ENCODE results near the gene NDUFB8. TPM values are rescaled to one million over a fixed set of nuclear protein-coding genes. Genes with fewer than 3 reads are reported as not detected.

The NDUFB8 gene
- total and polyA plus RNA-seq, 2 donors (not counting 3 experiments of a cell fraction or from before 2014, with no cell fraction given) = 193 to 526 TPM

DNA sequence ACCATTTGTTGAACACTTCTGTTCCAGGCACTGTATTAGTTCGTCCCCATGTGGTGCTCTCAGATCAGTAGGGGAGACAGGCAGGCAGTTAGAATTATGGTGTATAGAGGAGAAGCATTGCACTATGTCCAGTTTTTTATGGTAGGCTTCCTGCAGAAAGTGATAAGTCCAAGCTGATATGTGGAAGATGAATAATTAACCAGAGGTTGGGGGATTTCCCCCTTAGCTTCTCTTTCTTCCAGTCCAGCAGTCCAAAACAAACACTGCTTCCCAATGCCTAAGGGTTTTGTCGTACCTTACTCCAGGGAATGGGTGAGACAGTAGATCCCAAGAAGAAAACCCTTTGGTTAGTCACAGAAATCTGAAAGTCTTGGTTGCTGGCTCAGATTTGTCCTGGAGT, 25.2 kb upstream of the NDUFB8 start:
- Histone ChIP-seq H3K36me3 (ENCODE audit: control insufficient read depth in 2 of 2, extremely low read depth in 1 of 2, insufficient read depth in 2 of 2, low read length in 2 of 2) (peaks cover 0 to 5% of the 10 kb centered on the region in 2 experiments), H4K20me1 (replicated peaks; ENCODE audit: control insufficient read depth, extremely low read depth, insufficient read depth, low read length) (no peaks in the 10 kb centered on the region), H3K79me2 (ENCODE audit: control insufficient read depth, insufficient read depth, low read length) (no peaks in the 10 kb centered on the region), H3K9me1 (replicated peaks; ENCODE audit: control insufficient read depth, extremely low read depth, insufficient read depth, low read length) (no peaks in the 10 kb centered on the region), H3K4me3 (replicated peaks in 1 of 3; ENCODE audit: insufficient read depth in 1 of 3, low read depth in 1 of 3, low read length in 3 of 3) (no peak overlapping the region), H3K4me1 (ENCODE audit: control insufficient read depth, extremely low read depth, insufficient read depth, low read length) (no peaks in the 10 kb centered on the region), H3K9ac (replicated peaks; ENCODE audit: extremely low read depth, insufficient read depth, low read length) (no peak overlapping the region), H3K4me2 (ENCODE audit: insufficient read depth, low read length) (no peak overlapping the region), H3K9me3 (replicated peaks; ENCODE audit: control insufficient read depth, insufficient read depth, low read length) (no peaks in the 10 kb centered on the region), H2AFZ (ENCODE audit: low read depth, low read length) (no peak overlapping the region), H3K27ac (ENCODE audit: insufficient read depth, low read depth, low read length) (no peak overlapping the region), H3K27me3 (ENCODE audit: control insufficient read depth in 2 of 2, insufficient read depth in 2 of 2, low read length in 2 of 2) (no peaks in the 10 kb centered on the region)
- ChIA-PET POLR2A (no interaction called here), CTCF (interaction anchor here (1.3 to 1.7 kb wide), 4 partner anchors 8 to 323 kb away, joined by 3 to 6 read pairs (median 4); partner anchors contain the start of gene HIF1AN)
- BruUV-seq (replicated peaks) = no TSS peak
- dilution Hi-C loops (cut with MboI; ENCODE audit: extremely low pct_ligation_motif_present, low sequenced_read_pairs) = no loop called here
- intact Hi-C loops (cut with micrococcal nuclease) = no loop called here
- TF ChIP-seq GATA2 (IDR thresholded peaks at IDR 0.05; ENCODE audit: insufficient read depth, insufficient read length, low read depth, low read length) = no peak
- FAIRE-seq = no peak
- no peak for DNase-seq (ENCODE audit: low read depth, low spot score)

GRCh38 chr10:100553929-100554328, 24.3 kb upstream of the NDUFB8 start:
- TF ChIP-seq POLR2AphosphoS5 (IDR thresholded peaks at IDR 0.05; ENCODE audit: insufficient read depth, low read depth, low read length) (no peak), MYC (IDR thresholded peaks at IDR 0.05; ENCODE audit: low read depth, low read length) (no peak), POLR2A (IDR thresholded peaks at IDR 0.05; ENCODE audit: low read depth, low read length) (no peak), GATA2 (IDR thresholded peaks at IDR 0.05; ENCODE audit: insufficient read depth, insufficient read length, low read depth, low read length) (no peak), JUN (IDR thresholded peaks at IDR 0.05; ENCODE audit: borderline replicate concordance, insufficient read depth, insufficient read length, low read depth) (no peak)
- no peaks in the 10 kb centered on the region for H3K79me2 ChIP-seq (ENCODE audit: control insufficient read depth, insufficient read depth, low read length)
- BruUV-seq (replicated peaks) = no TSS peak
- H2AFZ ChIP-seq (ENCODE audit: low read depth, low read length) = no peak overlapping the region
- POLR2A ChIA-PET = no interaction called here
- FAIRE-seq = no peak
- peaks cover 0 to 9% of the 10 kb centered on the region in 2 experiments for H3K36me3 ChIP-seq (ENCODE audit: control insufficient read depth in 2 of 2, extremely low read depth in 1 of 2, insufficient read depth in 2 of 2, low read length in 2 of 2)
- DNase-seq (ENCODE audit: low read depth, low spot score) = no peak
- H3K4me1 ChIP-seq (ENCODE audit: control insufficient read depth, extremely low read depth, insufficient read depth, low read length) = no peaks in the 10 kb centered on the region
- H3K9ac ChIP-seq (replicated peaks; ENCODE audit: extremely low read depth, insufficient read depth, low read length) = no peak overlapping the region
- no peaks in the 10 kb centered on the region for H4K20me1 ChIP-seq (replicated peaks; ENCODE audit: control insufficient read depth, extremely low read depth, insufficient read depth, low read length)
- no peak overlapping the region for H3K4me2 ChIP-seq (ENCODE audit: insufficient read depth, low read length)
- dilution Hi-C loops (cut with MboI; ENCODE audit: extremely low pct_ligation_motif_present, low sequenced_read_pairs) = no loop called here
- no peaks in the 10 kb centered on the region for H3K27me3 ChIP-seq (ENCODE audit: control insufficient read depth in 2 of 2, insufficient read depth in 2 of 2, low read length in 2 of 2)
- H3K4me3 ChIP-seq (replicated peaks in 1 of 3; ENCODE audit: insufficient read depth in 1 of 3, low read depth in 1 of 3, low read length in 3 of 3) = no peak overlapping the region
- H3K9me3 ChIP-seq (replicated peaks; ENCODE audit: control insufficient read depth, insufficient read depth, low read length) = no peaks in the 10 kb centered on the region
- CTCF ChIA-PET = interaction anchor here (1.3 to 1.7 kb wide), 3 partner anchors 9 to 324 kb away, joined by 4 to 6 read pairs (median 4); partner anchors contain the start of gene HIF1AN
- H3K9me1 ChIP-seq (replicated peaks; ENCODE audit: control insufficient read depth, extremely low read depth, insufficient read depth, low read length) = no peaks in the 10 kb centered on the region
- H3K27ac ChIP-seq (ENCODE audit: insufficient read depth, low read depth, low read length) = no peak overlapping the region
- intact Hi-C loops (cut with micrococcal nuclease) = no loop called here
